Memory B cell (primary cell): Measurements from ENCODE around the gene SBK2.
"Not testable (repeated sequence)": the region's sequence is repeated elsewhere in the genome, so short reads cannot be mapped to it uniquely, and the experiment has no call there.

Experiments used
- ATAC-seq: fragments of 150-1000 bp; cut with Tn5 transposase; 2 replicates; pipeline ENCODE4 v1.10.0; 2021; ENCODE audit warnings: low read depth, mild to moderate bottlenecking, moderate library complexity
- DNase-seq, 2 donors: peaks; one replicate each; pipeline ENCODE4 v3.0.0; 2022; ENCODE audit warnings: low spot score in 2 of 2
- H3K27ac Mint-ChIP-seq: one replicate; pipeline ENCODE4 v1.8.0; 2022; ENCODE audit warnings: mild to moderate bottlenecking, moderate library complexity, mixed read lengths
- H3K27me3 Mint-ChIP-seq: one replicate; pipeline ENCODE4 v1.8.0; 2022; ENCODE audit warnings: mixed read lengths
- H3K36me3 Mint-ChIP-seq: one replicate; pipeline ENCODE4 v1.8.0; 2022; ENCODE audit warnings: mild to moderate bottlenecking, mixed read lengths
- H3K4me1 Mint-ChIP-seq: one replicate; pipeline ENCODE4 v1.8.0; 2022; ENCODE audit warnings: mixed read lengths
- H3K4me3 Mint-ChIP-seq: one replicate; pipeline ENCODE4 v1.8.0; 2022; ENCODE audit warnings: mild to moderate bottlenecking, moderate library complexity, mixed read lengths
- H3K9me3 Mint-ChIP-seq: one replicate; pipeline ENCODE4 v1.8.0; 2022; ENCODE audit warnings: mixed read lengths

SBK2 gene

DNA sequence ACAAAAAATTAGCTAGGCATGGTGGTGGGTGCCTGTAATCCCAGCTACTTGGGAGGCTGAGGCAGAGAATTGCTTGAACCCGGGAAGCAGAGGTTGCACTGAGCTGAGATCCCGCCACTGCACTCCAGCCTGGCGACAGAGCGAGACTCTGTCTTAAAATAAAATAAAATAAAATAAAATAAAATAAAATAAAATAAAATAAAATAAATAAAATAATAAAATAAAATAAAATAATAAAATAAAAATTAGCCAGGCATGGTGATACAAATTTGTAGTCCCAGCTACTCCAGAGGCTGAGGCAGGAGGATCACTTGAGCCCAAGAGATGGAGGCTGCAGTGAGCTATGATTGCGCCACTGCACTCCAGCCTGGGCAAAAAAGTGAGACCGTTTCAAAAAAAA lies 37.0 kb upstream of the SBK2 start:
- H3K36me3 Mint-ChIP-seq, H3K27ac Mint-ChIP-seq, ATAC-seq, H3K4me3 Mint-ChIP-seq, H3K9me3 Mint-ChIP-seq, H3K4me1 Mint-ChIP-seq, H3K27me3 Mint-ChIP-seq, DNase-seq: not testable (repeated sequence)

DNA sequence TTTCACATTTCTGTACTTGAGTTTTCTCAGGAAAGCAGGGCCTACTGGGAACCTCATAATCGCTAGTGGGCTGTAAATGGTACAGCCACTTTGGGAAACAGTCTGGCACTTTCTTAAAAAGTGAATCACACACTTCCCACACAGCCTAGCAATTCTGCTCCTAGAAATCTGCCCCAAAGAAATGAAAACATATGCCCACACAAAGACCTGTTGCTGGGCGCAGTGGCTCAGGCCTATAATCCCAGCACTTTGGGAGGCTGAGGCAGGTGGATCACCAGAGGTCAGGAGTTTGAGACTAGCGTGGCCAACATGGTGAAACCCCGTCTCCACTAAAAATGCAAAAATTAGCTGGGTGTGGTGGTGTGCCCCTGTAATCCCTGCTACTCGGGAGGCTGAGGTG lies 32.5 kb upstream of the SBK2 start:
- not testable (repeated sequence) for H3K4me1 Mint-ChIP-seq, H3K4me3 Mint-ChIP-seq, DNase-seq, H3K9me3 Mint-ChIP-seq, ATAC-seq, H3K27ac Mint-ChIP-seq, H3K36me3 Mint-ChIP-seq, H3K27me3 Mint-ChIP-seq

DNA sequence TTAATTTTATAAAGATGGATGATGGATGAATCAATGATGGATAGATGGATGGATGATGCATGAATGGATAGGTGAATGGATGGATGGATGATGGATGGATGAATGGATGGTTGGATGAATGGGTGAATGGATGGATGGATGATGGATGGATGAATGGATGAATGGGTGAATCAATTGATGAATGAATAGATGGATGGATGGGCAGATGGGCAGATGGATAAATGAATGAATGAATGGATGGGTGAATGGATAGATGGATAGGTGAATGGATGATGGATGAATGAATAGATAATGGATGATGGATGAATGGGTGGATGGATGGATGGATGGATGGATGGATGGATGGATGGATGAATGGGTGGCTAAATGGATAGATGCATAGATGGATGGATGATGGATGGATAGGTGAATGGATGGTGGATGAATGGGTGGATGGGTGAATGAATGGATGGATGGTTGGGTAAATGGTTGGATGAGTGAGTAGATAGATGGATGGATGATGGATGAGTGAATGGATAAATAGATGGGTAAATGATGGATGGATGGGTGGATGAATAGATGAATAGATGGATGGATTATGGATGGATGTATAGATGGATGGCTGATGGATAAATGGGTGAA lies 30.9 kb upstream of the SBK2 start:
- Mint-ChIP-seq H3K4me1 (no peaks in the 10 kb centered on the region), H3K27me3 (peaks cover 17% of the 10 kb centered on the region), H3K36me3 (no peaks in the 10 kb centered on the region), H3K4me3 (no peak overlapping the region), H3K27ac (no peak overlapping the region), H3K9me3 (no peaks in the 10 kb centered on the region)
- ATAC-seq (no peak), DNase-seq (no peak)

DNA sequence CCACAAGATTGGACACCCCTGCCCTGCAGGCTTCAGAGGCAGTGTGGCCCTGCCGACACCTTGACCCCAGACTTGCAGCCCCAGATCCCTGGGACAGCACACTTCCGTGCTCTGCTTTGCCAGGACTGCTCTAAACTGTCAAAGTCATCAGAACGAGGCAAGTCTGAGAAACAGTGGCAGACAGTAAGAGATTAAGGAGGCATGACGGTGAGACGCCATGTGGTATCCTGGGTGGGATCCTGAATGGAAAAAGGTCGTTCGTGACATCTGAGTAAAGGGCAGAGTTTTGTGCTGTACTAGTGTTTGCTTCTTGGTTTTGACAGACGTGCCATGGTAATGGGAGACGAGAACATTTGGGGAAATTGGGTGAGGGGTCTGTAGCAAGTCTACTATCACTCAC lies 29.9 kb upstream of the SBK2 start:
- H3K27ac Mint-ChIP-seq, result no peak overlapping the region
- H3K27me3 Mint-ChIP-seq, result peaks cover 17% of the 10 kb centered on the region
- no peaks in the 10 kb centered on the region for H3K4me1 Mint-ChIP-seq
- ATAC-seq, result no peak
- H3K36me3 Mint-ChIP-seq, result no peaks in the 10 kb centered on the region
- no peaks in the 10 kb centered on the region for H3K9me3 Mint-ChIP-seq
- no peak for DNase-seq
- no peak overlapping the region for H3K4me3 Mint-ChIP-seq

DNA sequence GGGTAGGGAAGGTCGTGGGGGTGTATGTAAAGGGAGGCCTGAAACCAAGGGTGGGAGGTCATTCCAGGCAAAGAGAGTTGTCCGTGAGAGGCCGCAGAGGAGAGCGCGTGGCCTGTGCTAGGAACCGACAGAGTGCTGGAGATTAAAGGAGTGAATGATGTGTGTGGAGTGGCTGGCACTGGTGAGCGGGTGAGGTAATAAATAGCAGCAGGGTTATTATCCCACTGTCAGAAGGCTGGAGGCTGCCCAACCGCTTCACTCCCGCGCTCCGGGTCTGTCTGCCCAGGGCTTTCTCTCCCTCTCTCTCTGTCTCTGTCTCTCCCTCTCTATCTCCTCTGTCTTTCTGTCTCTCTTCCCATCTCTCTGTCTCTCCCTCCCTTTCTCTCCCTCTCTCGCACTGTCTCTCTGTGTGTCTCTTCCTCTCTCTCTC lies 26.3 kb upstream of the SBK2 start:
- no peak overlapping the region for H3K27ac Mint-ChIP-seq
- no peak for ATAC-seq
- H3K9me3 Mint-ChIP-seq, result no peaks in the 10 kb centered on the region
- H3K36me3 Mint-ChIP-seq, result no peaks in the 10 kb centered on the region
- no peak for DNase-seq
- no peaks in the 10 kb centered on the region for H3K4me1 Mint-ChIP-seq
- peaks cover 21% of the 10 kb centered on the region for H3K27me3 Mint-ChIP-seq
- no peak overlapping the region for H3K4me3 Mint-ChIP-seq

DNA sequence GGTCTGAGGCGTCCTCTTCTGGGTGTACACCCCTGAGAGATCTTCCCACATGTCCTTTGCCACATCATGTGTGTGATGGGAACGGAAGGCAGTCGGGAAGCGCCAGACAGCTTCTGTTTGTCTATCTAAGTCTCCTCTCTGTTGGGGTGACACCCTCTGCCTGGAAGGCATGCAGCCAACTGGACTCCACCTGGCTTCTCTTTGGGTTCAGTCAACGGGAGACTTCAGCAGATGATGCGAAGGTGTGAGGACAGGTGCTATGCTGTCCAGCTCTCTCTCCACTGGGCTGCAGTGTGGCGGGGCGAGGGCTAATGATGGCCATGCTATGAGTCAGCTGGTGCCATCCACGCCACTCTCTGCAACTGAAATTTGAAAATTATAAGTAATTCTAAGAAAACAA lies 22.8 kb upstream of the SBK2 start:
- no peak overlapping the region for H3K4me3 Mint-ChIP-seq
- no peaks in the 10 kb centered on the region for H3K4me1 Mint-ChIP-seq
- no peak for ATAC-seq
- peaks cover 13% of the 10 kb centered on the region for H3K27me3 Mint-ChIP-seq
- no peak for DNase-seq
- no peaks in the 10 kb centered on the region for H3K36me3 Mint-ChIP-seq
- no peak overlapping the region for H3K27ac Mint-ChIP-seq
- H3K9me3 Mint-ChIP-seq, result no peaks in the 10 kb centered on the region

DNA sequence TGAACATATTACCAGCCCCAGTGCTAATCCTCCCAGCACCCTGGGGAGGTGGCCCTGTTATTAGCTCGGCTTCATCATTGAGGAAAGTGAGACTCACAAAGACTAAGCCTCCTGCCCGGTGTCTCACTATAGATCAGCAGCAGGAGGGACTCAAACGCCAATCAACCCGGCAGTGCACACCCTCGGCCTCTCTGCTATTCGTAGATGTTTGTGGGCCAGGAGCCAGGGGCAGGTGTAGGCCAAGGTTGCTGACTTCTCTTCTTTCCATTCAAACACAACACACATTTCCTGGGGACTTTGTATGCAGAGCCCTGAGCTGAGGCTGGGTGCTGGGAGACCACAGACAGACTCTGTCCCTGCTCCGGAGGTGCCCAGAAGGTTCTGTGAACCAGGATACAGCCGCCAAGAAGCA lies 17.8 kb upstream of the SBK2 start:
- peaks cover 23% of the 10 kb centered on the region for H3K27me3 Mint-ChIP-seq
- H3K36me3 Mint-ChIP-seq, result no peaks in the 10 kb centered on the region
- no peak for ATAC-seq
- H3K9me3 Mint-ChIP-seq, result no peaks in the 10 kb centered on the region
- DNase-seq, result no peak
- no peak overlapping the region for H3K4me3 Mint-ChIP-seq
- H3K27ac Mint-ChIP-seq, result no peak overlapping the region
- no peaks in the 10 kb centered on the region for H3K4me1 Mint-ChIP-seq

DNA sequence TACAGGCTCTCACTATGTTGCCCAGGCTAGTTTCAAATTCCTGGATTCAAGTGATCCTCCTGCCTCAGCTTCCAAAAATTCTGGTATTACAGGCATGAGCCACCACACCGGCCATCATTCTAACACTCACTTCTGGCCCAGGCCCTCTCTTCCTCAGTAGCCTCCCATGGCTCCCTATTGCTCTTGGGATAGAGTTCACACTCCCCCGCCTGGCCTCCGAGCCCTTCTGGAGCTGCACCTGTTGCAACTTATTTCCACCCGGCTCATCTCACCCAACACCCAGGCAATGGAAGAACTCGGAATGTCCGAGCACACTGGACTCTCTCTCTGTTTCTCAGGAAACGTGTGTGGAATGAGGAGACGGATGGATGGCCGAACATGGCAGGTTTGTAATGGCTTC lies 17.4 kb upstream of the SBK2 start:
- Mint-ChIP-seq H3K36me3 (no peaks in the 10 kb centered on the region), H3K27ac (no peak overlapping the region), H3K27me3 (peaks cover 23% of the 10 kb centered on the region), H3K4me3 (no peak overlapping the region), H3K4me1 (peaks cover 2% of the 10 kb centered on the region), H3K9me3 (no peaks in the 10 kb centered on the region)
- no peak for DNase-seq
- ATAC-seq, result no peak

DNA sequence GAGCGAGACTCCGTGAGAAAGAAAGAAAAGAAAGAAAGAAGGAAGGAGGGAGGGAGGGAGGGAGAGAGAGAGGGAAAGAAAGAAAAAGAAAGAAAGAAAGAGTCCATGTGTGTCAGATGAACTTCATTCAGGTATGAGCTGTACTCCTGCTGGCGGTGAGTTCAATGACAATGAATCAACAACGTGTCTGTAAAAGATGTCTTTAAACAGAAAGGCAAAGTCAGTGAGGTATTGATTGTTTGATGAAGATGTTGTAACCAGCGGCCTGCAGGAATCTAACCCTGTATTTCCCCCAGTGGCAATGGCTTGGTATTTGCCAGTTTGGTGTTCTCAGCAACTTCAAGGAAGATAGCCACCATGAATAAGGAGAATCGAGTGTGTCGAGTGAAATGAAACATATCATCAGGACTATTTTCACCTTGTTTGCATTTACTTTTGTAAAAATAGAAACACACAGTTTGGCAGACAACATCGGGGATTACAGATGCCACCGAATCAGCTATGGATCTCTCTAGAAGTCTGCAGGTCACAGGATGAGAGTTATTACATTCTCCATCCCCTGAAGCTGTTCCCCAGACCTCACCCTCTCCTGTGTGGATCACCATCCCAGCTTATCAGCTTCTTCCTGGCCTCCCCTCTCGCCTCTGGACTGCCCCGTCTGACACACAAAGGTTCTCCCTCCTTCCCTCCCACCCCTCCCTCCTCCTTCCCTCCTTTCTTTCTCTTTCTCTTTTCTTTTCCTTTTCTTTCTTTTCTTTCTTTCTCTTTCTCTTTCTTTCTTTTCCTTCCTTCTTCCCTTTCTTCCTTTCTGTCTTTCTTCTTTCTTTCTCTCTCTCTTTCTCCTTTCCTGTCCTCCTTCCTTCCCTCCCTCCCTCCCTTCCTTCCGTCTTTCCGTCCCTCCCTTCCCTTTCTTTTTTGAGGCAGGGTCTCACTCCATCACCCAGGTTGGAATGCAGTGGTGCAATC lies 16.6 kb upstream of the SBK2 start:
- Mint-ChIP-seq H3K27me3 (peaks cover 23% of the 10 kb centered on the region), H3K27ac (no peak overlapping the region), H3K9me3 (no peaks in the 10 kb centered on the region), H3K4me3 (no peak overlapping the region), H3K36me3 (no peaks in the 10 kb centered on the region), H3K4me1 (peaks cover 2% of the 10 kb centered on the region)
- DNase-seq, result no peak
- ATAC-seq, result no peak

DNA sequence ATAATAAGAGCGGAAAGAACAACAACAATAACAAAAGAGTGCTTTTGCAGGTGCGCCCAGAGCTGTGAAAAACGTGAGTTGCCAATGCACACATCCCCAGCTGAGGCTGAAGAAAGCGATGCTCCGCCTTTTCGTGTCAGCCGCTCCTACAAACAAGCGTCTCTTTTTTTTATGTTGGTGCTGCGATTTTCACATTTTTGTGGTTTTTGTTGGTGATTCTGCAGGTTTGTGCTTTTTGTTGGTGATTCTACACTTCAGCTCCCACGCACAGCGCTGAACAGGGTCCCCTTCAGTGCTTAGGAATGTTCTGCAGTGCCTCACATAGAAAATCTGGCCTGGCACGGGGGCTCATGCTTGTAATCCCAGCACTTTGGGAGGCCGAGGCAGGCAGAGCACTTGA lies 15.7 kb upstream of the SBK2 start:
- Mint-ChIP-seq H3K27ac (no peak overlapping the region), H3K27me3 (peaks cover 26% of the 10 kb centered on the region), H3K4me3 (no peak overlapping the region), H3K4me1 (peaks cover 2% of the 10 kb centered on the region), H3K9me3 (no peaks in the 10 kb centered on the region), H3K36me3 (no peaks in the 10 kb centered on the region)
- ATAC-seq (no peak), DNase-seq (no peak)

DNA sequence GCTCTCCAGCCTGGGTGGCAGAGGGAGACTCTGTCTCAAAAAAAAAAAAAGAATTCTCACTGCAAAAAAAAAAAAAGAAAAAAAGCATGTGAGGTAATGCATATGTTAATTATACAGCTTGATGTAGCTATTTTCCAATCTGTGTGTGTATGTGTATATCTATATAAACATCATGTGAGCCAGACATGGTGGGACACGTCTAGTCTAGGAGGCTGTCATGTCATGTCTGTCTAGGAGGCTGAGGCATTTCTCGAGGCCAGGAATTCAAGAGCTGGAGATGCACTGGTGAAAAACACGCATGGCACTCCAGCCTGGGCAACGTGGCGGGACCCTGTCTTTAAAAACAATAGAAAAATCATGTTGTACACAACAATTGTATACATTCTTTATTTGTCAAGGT lies 15.3 kb upstream of the SBK2 start:
- no peaks in the 10 kb centered on the region for H3K36me3 Mint-ChIP-seq
- no peaks in the 10 kb centered on the region for H3K9me3 Mint-ChIP-seq
- no peak overlapping the region for H3K4me3 Mint-ChIP-seq
- ATAC-seq, result no peak
- H3K27ac Mint-ChIP-seq, result no peak overlapping the region
- H3K4me1 Mint-ChIP-seq, result peaks cover 2% of the 10 kb centered on the region
- peaks cover 28% of the 10 kb centered on the region for H3K27me3 Mint-ChIP-seq
- no peak for DNase-seq

DNA sequence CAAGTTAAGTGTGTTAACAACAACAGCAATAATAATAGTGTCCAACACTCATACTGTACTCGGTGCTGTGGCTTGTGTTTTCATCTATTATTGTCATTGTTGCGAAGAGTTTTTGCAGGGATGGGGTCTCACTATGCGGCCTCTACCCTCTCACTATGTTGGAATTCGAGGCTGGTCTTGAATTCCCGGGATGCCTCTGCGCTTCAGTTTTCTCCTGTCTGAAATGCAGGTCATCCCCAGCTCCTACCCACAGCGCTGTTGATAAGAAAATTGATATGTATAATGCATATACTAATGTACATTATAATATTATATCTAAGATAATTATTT lies 13.4 kb upstream of the SBK2 start:
- H3K9me3 Mint-ChIP-seq, result no peaks in the 10 kb centered on the region
- no peak for ATAC-seq
- peaks cover 2% of the 10 kb centered on the region for H3K36me3 Mint-ChIP-seq
- no peak overlapping the region for H3K27ac Mint-ChIP-seq
- DNase-seq, result no peak
- no peak overlapping the region for H3K4me3 Mint-ChIP-seq
- peaks cover 37% of the 10 kb centered on the region for H3K27me3 Mint-ChIP-seq
- peaks cover 2% of the 10 kb centered on the region for H3K4me1 Mint-ChIP-seq

DNA sequence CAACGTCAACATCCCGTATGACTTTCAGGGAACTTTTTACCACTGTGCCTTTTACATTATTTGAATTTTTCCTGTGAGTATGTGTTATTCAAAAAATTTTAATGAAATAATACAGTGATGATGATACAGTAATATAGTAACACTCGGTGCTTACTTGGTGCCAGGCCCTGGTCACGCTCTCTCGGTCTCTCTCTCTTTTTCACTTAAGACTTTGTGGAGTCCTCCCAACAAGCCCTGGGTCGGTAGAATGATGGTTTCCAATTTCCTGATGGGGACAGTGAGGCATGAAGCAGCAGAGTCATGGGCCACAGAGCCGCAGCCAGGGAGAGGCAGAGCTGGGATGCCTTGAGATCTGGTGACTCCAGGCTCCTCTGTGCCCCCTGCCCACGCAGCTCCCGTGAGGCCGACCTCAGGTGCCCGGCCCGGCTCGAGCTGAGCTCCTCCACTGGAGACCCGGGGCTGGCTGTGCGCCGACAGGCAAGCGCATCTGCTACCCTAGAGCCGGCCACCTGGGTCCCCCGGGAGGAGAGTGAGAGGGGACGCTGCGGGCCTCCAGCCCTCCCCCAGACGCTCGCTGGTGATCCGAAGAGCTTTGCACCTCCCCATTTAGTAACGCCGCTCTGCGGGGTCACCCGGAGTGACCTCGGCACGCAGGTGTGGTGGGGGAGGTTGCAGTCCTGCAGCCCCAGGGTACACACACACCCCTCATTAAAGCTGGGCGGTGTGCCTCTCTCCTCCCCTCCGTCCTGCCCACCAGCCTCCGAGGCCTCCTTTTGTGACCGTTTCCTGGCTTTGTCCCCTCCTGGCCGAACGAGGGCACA lies 12.8 kb upstream of the SBK2 start:
- ATAC-seq, result no peak
- Mint-ChIP-seq H3K4me1 (peaks cover 2% of the 10 kb centered on the region), H3K27ac (no peak overlapping the region), H3K9me3 (no peaks in the 10 kb centered on the region), H3K36me3 (peaks cover 2% of the 10 kb centered on the region), H3K4me3 (no peak overlapping the region), H3K27me3 (peaks cover 39% of the 10 kb centered on the region)
- no peak for DNase-seq
